ENCODE results near the gene TYR.
"Not testable (repeated sequence)": the region's sequence is repeated elsewhere in the genome, so short reads cannot be mapped to it uniquely, and the experiment has no call there.

Gene TYR

DNA sequence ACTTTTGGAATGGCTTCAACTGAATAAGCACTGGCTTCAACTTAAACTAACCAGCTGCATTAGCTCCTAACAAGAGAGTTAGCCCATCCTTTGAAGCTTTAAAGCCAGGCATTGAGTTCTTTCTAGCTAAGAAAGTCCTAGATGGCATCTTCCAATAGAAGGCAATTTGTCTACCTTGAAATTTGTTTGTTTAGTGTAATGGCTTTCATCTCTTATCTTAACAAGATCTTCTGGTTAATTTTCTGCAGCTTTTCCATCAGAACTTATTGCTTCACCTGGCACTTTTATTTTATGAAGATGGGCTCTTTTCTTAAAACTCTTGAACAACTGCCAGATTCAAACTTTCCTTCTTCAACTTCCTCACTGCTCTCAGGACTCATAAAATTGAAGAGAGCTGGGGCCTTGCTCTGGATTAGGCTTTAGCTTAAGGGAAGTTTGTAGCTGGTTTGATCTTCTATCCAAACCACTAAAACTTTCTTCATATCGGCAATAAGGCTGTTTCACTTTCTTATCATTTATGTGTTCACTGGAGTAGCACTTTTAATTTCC is 94.9 kb downstream of the TYR start:
- not testable (repeated sequence) for DNase-seq (ENCODE audit: low read depth in 2 of 2)

DNA sequence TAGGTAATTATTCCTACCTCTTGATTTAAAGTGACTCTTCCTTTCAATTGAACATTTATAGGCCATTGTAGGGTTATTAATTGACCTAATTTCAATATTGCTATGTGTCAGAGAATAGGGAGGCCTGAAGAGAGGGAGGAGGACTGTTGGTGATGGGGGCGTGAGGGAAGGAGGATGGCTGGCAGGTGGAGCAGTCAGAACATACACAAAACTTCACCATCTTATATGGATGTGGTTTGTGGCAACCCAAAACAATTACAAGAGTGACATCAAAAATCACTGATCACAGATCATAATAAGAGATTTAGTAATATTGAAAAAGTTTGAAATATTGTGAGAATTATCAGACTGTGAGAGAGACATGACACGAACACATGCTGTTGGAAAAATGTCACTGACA is 95.5 kb downstream of the TYR start:
- DNase-seq (ENCODE audit: low read depth in 2 of 2) = not testable (repeated sequence)

DNA sequence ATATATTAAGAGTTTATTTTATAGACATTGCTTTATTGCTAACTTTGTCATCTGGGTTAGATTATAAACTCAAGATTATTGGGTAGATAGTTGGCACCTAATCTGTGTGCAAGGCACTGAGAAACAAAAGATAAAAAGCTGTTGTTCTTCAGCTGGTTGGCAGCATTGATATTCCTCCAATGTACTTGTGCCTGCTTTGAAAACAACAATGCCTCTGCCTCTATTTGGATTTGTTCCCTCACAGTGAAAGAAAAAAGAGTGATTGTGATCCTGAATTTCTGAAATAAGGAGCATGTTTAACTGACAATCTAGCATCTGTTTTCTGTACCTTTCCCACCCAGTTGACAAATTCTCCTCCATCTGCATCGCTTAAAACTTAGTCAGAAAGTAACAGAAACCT is 98.3 kb downstream of the TYR start:
- no peak for DNase-seq (ENCODE audit: low read depth in 2 of 2)

DNA sequence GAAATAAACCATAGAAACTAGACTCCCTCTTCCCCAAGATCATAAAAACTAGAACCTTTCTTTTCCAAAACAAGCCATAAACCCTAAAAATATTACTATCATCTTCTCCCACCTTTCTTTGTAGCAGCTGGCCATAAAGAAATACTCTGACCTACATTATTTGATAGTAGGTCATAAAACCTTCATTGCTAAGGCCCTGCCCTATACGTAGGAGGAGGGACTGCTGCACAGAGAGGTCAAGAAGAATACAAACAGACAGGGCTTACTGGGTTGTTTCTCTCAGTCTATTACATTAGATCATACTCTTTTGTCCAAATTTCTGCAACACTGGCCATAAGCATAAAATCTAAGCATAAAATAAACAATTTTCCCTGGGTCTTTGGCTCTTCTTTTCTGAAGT is 101.5 kb downstream of the TYR start:
- DNase-seq (ENCODE audit: low read depth in 2 of 2) = no peak

- not testable (repeated sequence) for DNase-seq (ENCODE audit: low read depth in 2 of 2)
Observed at GRCh38 chr11:89281032-89281677, 103.5 kb downstream of the TYR start.

DNA sequence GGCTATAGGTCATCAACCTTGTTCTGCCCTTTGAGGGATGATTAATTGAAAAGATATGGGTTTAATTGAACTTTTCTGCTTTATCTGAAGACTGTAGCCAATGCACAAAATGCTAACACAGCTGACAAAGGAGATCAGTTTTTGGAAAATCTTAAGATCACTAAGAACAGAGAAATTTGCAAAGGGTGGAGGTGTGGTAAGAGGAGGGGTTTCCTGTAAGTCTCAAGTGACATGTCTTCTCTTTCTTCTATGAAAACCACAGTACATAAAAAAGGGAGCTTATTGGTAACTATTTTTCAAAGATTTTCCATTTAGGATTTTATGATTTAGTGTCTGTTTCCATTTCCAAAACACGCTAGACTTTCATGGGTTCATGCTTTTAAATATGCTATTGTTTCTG is 108.9 kb downstream of the TYR start:
- not testable (repeated sequence) for DNase-seq (ENCODE audit: low read depth in 2 of 2)

- not testable (repeated sequence) for DNase-seq (ENCODE audit: low read depth in 2 of 2)
Observed at GRCh38 chr11:89288004-89288403, 110.3 kb downstream of the TYR start.

GRCh38 chr11:89293965-89294679 is 116.4 kb downstream of the TYR start:
- DNase-seq (ENCODE audit: low read depth in 2 of 2) = no peak

GRCh38 chr11:89295023-89295422 is 117.3 kb downstream of the TYR start:
- not testable (repeated sequence) for DNase-seq (ENCODE audit: low read depth in 2 of 2)

GRCh38 chr11:89303029-89303428 is 125.4 kb downstream of the TYR start:
- DNase-seq (ENCODE audit: low read depth in 2 of 2) = not testable (repeated sequence)

DNA sequence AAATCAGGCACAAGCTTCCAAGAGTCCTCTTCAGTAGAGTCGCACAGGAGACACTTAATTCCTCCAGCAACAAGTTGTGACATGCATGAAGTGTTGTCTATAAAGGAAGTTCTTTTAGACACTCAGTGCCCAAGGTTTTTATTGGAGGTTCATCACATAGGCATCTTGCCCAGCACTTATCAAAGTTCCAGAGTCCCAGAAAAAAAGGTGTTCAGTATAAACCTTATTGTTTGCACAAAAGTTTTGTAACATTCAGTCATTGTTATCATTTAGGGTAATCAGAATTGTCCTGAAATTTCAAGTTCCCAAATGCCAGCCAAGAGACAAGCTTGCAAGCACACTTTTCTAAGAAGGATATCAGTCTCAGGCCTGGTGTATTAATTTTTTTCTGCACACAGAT is 130.6 kb downstream of the TYR start:
- not testable (repeated sequence) for DNase-seq (ENCODE audit: low read depth in 2 of 2)

- DNase-seq (ENCODE audit: low read depth in 2 of 2) = not testable (repeated sequence)
Observed at GRCh38 chr11:89309321-89309985, 131.8 kb downstream of the TYR start.

GRCh38 chr11:89310607-89311006 is 132.9 kb downstream of the TYR start:
- DNase-seq (ENCODE audit: low read depth in 2 of 2) = not testable (repeated sequence)

DNA sequence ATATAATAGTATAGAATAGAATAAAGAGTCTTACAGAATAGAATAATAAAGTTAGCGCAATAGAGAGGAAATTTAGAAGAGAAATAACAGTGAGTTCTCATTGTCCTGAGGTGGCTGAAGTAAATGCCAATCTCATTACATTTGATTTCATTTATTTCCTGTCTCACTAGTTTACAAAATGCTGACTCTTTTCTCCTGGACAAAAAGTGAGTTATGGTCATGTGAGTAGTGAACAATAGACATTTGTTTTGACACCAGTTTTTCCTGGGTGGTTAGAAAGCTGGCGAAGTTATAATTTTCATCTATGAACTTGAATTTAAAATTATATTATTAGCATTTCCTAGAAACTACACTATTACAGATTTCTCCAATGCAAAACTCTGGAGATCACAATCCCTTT is 143.7 kb downstream of the TYR start:
- no peak for DNase-seq (ENCODE audit: low read depth in 2 of 2)

GRCh38 chr11:89327885-89328284 is 150.2 kb downstream of the TYR start:
- DNase-seq (ENCODE audit: low read depth in 2 of 2) = no peak

DNA sequence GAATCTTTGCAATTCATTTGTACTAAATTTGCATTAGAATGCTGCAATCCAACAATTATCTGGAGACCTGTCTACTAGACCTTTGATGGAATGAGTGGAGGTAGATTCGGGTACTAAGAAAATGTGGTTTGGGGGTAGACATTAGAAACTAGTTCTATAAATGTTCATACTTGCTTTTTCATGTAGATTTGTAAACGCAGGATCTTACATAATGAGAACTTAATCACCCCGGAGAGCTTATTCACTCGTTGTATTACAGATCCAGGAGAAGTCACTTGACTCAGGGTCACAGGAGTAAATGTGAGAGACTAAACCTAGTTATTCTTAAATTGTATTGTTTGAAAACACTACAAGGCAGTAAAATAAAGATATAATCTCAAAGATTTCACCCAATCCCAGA is 154.3 kb downstream of the TYR start:
- not testable (repeated sequence) for DNase-seq (ENCODE audit: low read depth in 2 of 2)

GRCh38 chr11:89333704-89334103 is 156.0 kb downstream of the TYR start:
- DNase-seq (ENCODE audit: low read depth in 2 of 2) = not testable (repeated sequence)

- not testable (repeated sequence) for DNase-seq (ENCODE audit: low read depth in 2 of 2)
Observed at GRCh38 chr11:89337100-89337650, 159.5 kb downstream of the TYR start.

GRCh38 chr11:89338073-89338472 is 160.4 kb downstream of the TYR start:
- DNase-seq (ENCODE audit: low read depth in 2 of 2) = not testable (repeated sequence)

DNA sequence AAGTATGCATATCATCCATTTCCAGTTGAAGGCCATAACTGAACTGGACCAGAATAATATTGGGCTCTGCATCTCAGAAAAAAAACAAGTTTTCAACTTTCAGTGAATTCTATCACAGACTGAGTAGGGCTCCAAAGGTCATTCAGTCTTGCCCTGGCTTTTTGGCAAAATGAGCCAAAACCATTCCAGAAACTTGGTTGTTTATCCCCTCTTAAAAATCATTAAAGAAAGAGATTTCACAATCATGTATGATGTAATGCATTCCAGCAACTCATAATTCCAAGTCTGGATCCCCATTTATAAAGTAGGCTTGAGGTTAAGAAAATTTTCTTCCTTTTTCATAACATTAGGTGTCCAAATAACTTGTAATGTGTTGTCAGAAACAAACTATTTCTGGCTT is 162.8 kb downstream of the TYR start:
- DNase-seq (ENCODE audit: low read depth in 2 of 2) = not testable (repeated sequence)

GRCh38 chr11:89342880-89343572 is 165.4 kb downstream of the TYR start:
- DNase-seq (ENCODE audit: low read depth in 2 of 2) = not testable (repeated sequence)

All from stimulated activated CD8-positive, alpha-beta memory T cell treated with anti-CD3 and anti-CD28 coated beads, Interleukin-2, amount 100 ng/mL, for 1 hour (primary cell).